LHCN-M2 (cell line): Measurements from ENCODE around the gene RNF166. TPM values are rescaled to one million over a fixed set of nuclear protein-coding genes. Genes with fewer than 3 reads are reported as not detected.

Source experiments
- DNase-seq: peaks from one replicate; pipeline ENCODE4 v3.0.0-alpha.2; 2012; ENCODE audit warnings: low read depth
- total RNA-seq: library from RNA; depleted of rRNA; stranded (reverse); fragments of >200 nt; gene quantifications from 2 replicates; pipeline ENCODE4 v1.2.3, GENCODE V29; 2014; rRNA removed

Gene RNF166
- total RNA-seq, 1 experiment from 2014 or later = 21.9 TPM

DNA sequence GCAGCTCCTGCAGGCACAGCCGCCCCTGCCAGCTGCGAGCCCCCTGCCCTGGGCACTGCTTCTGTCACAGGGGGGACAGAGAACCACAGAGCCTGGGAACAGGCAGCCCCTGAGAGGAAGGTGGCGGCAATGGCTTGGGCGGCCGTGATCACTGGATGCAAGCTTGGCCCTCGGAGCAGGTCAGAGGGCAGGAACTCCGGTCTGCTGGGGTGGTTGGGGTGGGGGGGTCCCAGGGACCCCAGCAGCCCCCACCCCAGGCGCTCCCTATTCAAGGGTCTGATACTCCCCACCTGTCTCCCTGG is 53.5 kb downstream of the RNF166 start:
- DNase-seq = no peak

DNA sequence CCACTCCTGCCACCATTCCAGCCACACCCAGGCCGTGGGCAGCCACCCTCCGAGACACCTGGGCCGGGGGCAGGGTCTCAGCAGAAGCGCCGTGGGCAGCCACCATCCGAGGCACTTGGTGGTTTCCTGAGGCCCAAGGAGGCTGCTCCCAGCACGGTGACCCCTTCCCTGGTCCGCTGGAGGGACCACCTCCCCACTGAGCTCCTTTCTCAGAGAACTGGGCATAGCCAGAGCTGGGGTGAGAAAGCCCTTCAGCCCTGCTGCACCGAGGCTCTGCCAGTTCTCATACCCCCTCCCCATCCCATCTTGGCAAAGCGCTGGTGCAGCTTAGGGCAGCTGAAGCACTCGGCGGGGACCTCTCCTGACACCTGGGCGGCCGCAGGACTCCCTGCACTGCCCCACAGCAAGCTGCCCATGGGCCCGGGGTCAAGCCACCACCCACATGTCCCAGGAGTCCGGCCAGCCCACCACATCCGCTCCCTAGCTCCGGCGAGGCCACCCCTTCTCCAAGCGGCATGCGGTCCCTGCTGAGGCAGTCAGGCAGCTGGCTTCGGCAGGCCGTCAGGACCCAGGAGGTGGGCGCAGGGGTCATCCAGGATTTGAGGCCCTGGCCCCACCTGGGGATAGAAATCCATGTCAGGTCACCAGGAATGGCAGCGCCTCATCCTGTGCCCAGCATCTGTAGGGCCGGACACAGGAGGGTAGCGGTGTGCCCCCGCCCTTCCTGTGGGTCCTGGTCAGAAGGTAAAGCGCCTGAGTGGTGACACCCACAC is 54.0 kb downstream of the RNF166 start:
- no peak for DNase-seq

DNA sequence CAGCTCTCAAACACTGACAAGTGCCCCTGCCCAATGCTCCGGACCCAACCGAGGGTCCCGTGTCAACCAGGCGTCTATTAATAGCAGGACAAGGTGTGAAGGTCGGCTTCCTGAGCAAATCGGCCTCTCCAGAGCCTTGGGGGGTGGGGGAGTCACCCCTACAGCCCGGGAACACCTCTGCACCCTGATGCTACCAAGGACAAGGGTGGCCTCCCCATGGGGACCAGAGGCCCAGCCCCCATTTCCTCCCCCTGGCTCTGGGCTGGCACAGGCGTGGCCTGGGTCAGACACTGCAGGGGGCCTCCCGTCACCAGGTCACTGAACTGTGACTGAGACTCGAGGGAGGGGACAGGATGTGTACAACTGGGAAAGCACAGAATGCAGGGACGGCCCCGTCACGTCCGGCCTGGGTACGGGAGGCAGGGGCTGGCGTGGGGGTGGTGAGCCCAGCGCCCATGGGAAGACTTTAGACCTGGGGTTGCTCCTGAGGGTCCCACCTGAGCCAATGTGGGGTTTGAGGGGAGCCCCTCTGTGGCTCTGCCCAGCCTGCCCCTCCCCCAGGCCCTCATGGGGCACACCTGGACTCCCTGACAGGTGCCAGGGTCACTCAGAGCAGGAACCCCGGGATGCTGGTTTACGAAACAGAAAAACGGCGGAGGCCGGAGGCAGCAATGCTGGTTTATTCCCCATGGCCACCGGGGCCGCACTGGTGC is 54.8 kb downstream of the RNF166 start:
- DNase-seq = no peak

DNA sequence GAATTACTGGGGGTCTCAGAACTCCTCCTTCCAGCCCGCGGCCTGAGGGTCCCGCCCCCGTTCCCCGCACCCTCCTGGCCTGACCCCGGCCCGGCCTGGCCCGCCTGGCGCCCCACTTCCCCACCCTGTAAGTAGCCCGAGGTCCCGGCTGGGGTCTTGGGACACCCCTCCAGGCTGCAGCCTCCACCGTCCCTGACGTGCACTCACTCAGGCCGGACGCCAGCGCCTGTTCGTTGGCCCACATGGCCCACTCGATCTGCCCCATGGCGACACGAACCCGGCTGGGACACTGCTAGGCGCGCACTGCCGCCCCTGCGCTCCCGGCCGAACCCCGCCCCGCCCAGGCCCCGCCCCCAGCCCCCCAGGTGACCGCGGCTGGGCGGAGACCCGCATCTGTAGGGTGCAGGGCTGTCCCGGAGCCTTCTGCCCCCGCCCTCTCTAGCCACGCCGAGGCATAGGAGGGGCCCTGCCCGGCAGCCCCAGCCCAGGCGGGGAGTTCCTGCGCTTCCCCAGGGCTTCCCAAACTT is 55.4 kb downstream of the RNF166 start, which contains the start of gene CYBA:
Gene CYBA, minus strand, starts transcription at position 305 of the 527 bp plus-strand sequence. Its CDS starts 40 bp downstream, at position 265.
- no peak for DNase-seq

DNA sequence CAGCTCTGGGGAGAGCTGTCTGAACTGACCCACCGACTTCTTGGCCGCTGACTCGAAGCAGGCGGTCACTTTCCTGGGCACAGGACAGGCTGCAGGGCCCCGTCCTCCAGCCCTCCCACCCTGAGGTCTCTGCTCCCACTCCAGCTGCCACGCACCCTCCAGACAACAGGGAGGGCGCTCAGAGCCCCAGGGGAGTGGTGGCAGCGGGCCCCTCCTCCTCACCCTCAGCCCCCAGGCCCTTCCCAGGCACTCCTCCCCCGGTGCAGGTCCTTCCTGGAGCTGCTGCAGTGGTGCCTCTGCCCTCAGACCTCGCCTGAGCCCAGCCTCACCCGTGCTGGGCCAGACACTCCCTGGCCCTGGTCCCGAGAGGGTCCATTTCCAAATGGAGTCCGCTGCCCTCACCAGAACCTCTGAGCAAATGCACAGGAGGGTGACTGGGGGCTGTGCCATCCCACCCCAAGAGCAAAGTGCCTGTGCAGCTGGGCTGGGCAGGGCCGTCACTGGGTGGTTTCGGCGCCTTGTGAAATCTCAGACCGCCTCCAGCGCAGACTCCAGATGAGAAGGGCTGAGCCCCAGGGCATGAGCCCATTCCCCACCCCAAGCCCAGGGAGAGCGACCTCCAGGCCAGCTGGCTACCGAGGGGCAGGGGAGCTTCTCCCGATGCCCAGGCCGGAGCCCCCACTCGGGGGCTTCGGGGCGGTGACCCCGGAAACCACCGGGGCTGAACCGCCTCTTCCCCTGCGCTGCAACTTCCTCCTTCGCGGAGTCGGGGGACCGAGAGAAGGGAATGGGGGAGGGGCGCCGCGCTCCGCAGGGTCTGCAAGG is 56.1 kb downstream of the RNF166 start:
- DNase-seq = no peak

DNA sequence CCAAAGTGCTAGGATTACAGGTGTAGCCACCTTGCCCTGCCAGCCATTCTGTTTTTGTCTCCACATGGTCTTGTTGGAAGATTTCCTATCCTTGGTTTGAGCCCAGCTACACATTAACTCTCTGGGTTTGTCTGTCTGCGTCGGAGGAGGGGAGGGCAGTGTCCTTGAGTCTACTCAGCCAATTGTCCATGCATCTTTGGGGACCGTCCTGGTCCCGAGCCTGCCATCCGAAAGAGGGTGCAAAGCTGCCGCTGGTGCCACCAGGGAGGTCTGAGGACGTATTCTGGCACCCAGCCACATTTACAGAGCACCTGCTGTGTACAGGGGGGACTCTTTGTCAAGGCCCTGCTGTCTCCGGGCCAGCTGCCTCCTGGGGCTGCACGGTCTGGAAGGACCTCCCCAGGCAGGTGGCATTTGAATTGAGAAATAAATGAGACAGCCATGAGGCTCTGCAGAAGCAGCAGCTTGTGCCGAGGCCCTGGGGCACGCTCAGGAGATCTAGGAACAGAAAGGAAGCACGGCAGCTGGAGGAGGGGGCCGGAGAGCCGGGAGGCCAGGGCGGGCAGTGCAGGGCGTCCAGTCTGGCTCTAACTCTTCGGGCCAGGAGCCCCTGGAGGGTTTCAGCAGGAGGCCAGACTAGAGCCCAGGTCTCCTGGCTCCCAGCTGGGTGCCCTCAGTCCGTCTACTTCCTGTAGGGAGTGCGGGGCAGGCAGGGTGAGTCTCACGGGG is 56.8 kb downstream of the RNF166 start:
- DNase-seq = no peak

DNA sequence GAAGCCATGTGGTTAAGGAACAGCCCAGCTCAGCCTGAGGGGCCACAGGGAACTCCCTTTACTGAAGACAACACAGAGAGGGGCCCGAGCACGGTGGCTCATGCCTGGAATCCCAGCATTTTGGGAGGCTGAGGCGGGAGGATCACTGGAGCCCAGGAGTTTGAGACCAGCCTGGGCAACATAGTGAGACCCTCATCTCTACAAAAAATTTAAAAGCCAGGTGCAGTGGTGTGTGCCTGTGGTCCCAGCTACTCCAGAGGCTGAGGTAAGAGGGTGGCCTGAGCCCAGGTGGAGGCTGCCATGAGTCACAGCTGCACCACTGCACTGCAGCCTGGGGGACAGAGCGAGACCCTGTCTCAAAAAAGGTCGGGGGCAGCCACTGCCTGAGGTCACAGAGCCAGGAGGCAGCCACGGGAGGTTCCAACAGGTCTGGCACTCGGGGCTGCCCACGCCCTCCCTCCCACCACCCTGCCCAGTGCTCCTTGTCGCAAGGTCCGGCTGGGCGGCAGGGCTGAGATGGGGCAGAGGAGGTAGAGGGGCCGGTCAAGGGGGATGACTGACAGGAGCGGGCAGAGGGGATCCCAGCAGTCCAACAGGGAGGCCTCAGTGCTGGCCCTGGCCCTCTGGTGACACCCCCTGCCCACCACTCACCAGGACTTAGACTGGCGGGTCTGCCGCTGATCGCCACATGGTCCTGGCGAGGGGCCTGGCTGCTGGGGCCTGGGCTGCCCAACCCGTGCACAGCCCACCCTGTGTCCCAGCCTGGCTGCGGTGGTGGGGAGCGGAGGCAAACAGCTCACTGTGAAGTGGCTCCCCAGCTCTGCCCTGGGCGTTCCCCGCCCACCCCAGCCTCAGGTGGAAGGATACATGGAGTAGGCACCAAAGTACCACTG is 58.8 kb downstream of the RNF166 start:
- DNase-seq = no peak

Other genes starting within 250 kb of the RNF166 start
- gene ZC3H18, start 136.0 kb downstream of the RNF166 start, total RNA-seq = 15.8 and 20.0 TPM in 2 replicates
- gene IL17C, start 67.8 kb downstream of the RNF166 start, total RNA-seq = not detected in 2 replicates
- gene CYBA, start 55.4 kb downstream of the RNF166 start, total RNA-seq = 0.52 and 0.90 TPM in 2 replicates
- 31.8 and 37.8 TPM in 2 replicates for gene MVD, start 43.3 kb downstream of the RNF166 start, total RNA-seq
- gene SNAI3, start 19.9 kb downstream of the RNF166 start, total RNA-seq = 0.19 and 0.57 TPM in 2 replicates
- gene CTU2, start 95 bp upstream of the RNF166 start, total RNA-seq = 17.8 and 18.7 TPM in 2 replicates
- gene PIEZO1, start 78.8 kb upstream of the RNF166 start, total RNA-seq = 138 and 140 TPM in 2 replicates
- gene CDT1, start 97.4 kb upstream of the RNF166 start, total RNA-seq = 44.9 and 53.4 TPM in 2 replicates
- 142 and 145 TPM in 2 replicates for gene APRT, start 105.5 kb upstream of the RNF166 start, total RNA-seq
- gene GALNS, start 150.5 kb upstream of the RNF166 start, total RNA-seq = 17.1 and 21.5 TPM in 2 replicates
- gene TRAPPC2L, start 150.7 kb upstream of the RNF166 start, total RNA-seq = 31.1 and 49.6 TPM in 2 replicates
- not detected in 2 replicates for gene PABPN1L, start 160.3 kb upstream of the RNF166 start, total RNA-seq